ENCODE data around the gene SLMAP. TPM values are rescaled to one million over a fixed set of nuclear protein-coding genes. Genes with fewer than 3 reads are reported as not detected.
A peak's percentile ranks its signal among the peaks of the same experiment; 100 is the strongest.

The SLMAP gene
- total and polyA plus RNA-seq, 2 of the 4 experiments (the other 2 are of a cell fraction) = 15.5 to 26.5 TPM

DNA sequence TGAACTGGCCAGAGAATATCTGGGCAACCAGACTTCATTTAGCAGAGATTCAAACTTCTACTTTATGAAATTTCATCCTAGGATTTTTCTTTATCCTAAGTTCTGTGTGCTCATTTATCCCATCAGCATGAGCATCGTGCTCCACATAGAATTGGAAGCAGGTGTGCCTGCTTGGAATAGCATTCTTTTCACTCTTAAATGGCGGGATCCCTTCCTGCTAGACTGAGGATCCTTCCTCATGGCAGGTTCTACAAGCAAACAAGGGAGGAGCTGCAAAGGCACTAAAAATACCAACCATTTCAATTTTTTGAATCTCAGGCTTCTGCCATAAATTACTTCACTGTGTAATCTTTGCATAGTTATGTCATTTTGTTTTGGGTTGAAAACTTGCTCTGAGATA lies 177.5 kb downstream of the SLMAP start:
- Histone ChIP-seq H2BK5ac (ENCODE audit: low read depth, low read length, poor library complexity, severe bottlenecking) (no peak overlapping the region), H3K4ac (ENCODE audit: low read depth, low read length) (no peak overlapping the region), H3K79me1 (ENCODE audit: low read depth in 1 of 2, low read length in 2 of 2) (no peaks in the 10 kb centered on the region), H4K8ac (ENCODE audit: low read depth in 2 of 2, low read length in 2 of 2) (no peak overlapping the region), H3K27ac (ENCODE audit: insufficient read depth, low read length) (no peak overlapping the region), H2BK15ac (ENCODE audit: low read depth, low read length) (no peak overlapping the region), H3K4me3 (ENCODE audit: insufficient read depth, low read depth, low read length) (no peak overlapping the region), H4K5ac (ENCODE audit: low read depth, low read length) (no peak overlapping the region), H4K91ac (ENCODE audit: insufficient read depth, low read depth, low read length) (no peak overlapping the region), H3K14ac (replicated peaks; ENCODE audit: low read depth, low read length) (no peak overlapping the region), H3K9ac (ENCODE audit: low read depth, low read length) (no peak overlapping the region), H2AK9ac (replicated peaks; ENCODE audit: low read depth, low read length, poor library complexity) (no peak overlapping the region), H3K4me2 (ENCODE audit: low read depth, low read length) (no peak overlapping the region), H3K9me1 (ENCODE audit: insufficient read depth, low read length) (no peaks in the 10 kb centered on the region; the same call in 1 of the 2 replicates), H2AFZ (replicated peaks; ENCODE audit: low read length, poor library complexity) (no peak overlapping the region), H2AK5ac (ENCODE audit: low read depth, low read length) (peak overlapping the region; percentile 26; the same call in 1 of the 2 replicates), H3K4me1 (ENCODE audit: control insufficient read depth, insufficient read depth, low read length) (peaks cover 3% of the 10 kb centered on the region; the same call in 1 of the 2 replicates), H3K27me3 (ENCODE audit: control insufficient read depth, insufficient read depth, low read length) (no peaks in the 10 kb centered on the region), H2BK20ac (ENCODE audit: low read depth, low read length) (0 out of 2 replicates have a peak overlapping the region, but pooled peaks have one; percentile 23), H3K18ac (ENCODE audit: low read depth, low read length) (no peak overlapping the region), H3K23ac (ENCODE audit: low read depth, low read length) (no peak overlapping the region), H3K56ac (ENCODE audit: extremely low read depth, insufficient read depth, low read length) (no peak overlapping the region), H2BK120ac (ENCODE audit: low read depth, low read length) (no peak overlapping the region), H4K20me1 (ENCODE audit: insufficient read depth, low read length) (no peaks in the 10 kb centered on the region), H3K9me3 (ENCODE audit: control insufficient read depth, insufficient read depth, low read length) (no peaks in the 10 kb centered on the region), H3K36me3 (ENCODE audit: control insufficient read depth, insufficient read depth, low read length) (no peaks in the 10 kb centered on the region)
- TF ChIP-seq RFX5 (IDR thresholded peaks at IDR 0.05; ENCODE audit: low read depth, low read length) = no peak
- TF ChIP-seq NFE2L2 (IDR thresholded peaks at IDR 0.05; ENCODE audit: low read depth, low read length) = no peak
- ChIA-PET CTCF (no interaction called here), POLR2A (ENCODE audit: unreplicated experiment) (no interaction called here)
- in situ Hi-C loops (cut with MboI; ENCODE audit: low sequenced_read_pairs) (no loop called here), dilution Hi-C loops (cut with HindIII; ENCODE audit: low sequenced_read_pairs, unreplicated experiment) (no loop called here), intact Hi-C loops (cut with micrococcal nuclease) (no loop called here)
- no TSS peak for BruUV-seq (replicated peaks)
- DNase-seq (no peak), ATAC-seq (ENCODE audit: low read depth) (no peak)
- WGBS, 2 experiments (ENCODE audit: extremely low coverage in 2 of 2, insufficient read length in 1 of 2) = no CpG with 5 or more reads among the region's 2 CpGs
